HepG2 (cell line): ENCODE measurements around the gene C21orf58. TPM values are rescaled to one million over a fixed set of nuclear protein-coding genes. Genes with fewer than 3 reads are reported as not detected.

ENCODE experiments used
- CEBPG ChIP-seq: IDR thresholded peaks from 2 replicates; pipeline ENCODE4 v1.6.1; 2016
- GABPA ChIP-seq, 2 experiments: IDR thresholded peaks; 2 replicates each; pipeline ENCODE4 v1.6.1; 2011 to 2016; ENCODE audit warnings: low read depth in 2 of 2, low read length in 1 of 2, missing biosample characterization in 1 of 2, missing genetic modification characterization in 1 of 2
- GTF2F1 ChIP-seq: fragments of 150-350 bp; IDR thresholded peaks from 2 replicates; pipeline ENCODE4 v1.6.1; 2014; ENCODE audit warnings: low read length
- HIC2 ChIP-seq: sonication (generic); formaldehyde crosslinking; IDR thresholded peaks from 2 replicates; pipeline ENCODE4 v1.9.0; 2022; ENCODE audit warnings: low read depth, missing genetic modification reagents
- IRF2 ChIP-seq: IDR thresholded peaks from 2 replicates; pipeline ENCODE4 v1.6.1; 2018; ENCODE audit warnings: missing genetic modification reagents, missing compliant biosample characterization
- NR2F1 ChIP-seq, 2 experiments: fragments of 450-650 bp in 1 of 2; formaldehyde crosslinking in 1 of 2; IDR thresholded peaks; 2 replicates each; pipeline versions ENCODE4 v1.5.0 to v1.6.1; 2016 to 2020; ENCODE audit warnings: mild to moderate bottlenecking in 1 of 2, missing compliant biosample characterization in 1 of 2, missing genetic modification reagents in 1 of 2, moderate library complexity in 1 of 2
- RFX3 ChIP-seq: IDR thresholded peaks from 2 replicates; pipeline ENCODE4 v1.6.1; 2016; ENCODE audit warnings: missing biosample characterization, missing genetic modification reagents
- RORA ChIP-seq: sonication (generic); formaldehyde crosslinking; IDR thresholded peaks from 2 replicates; pipeline ENCODE4 v1.5.0; 2020; ENCODE audit warnings: mild to moderate bottlenecking, missing genetic modification reagents, moderate library complexity
- RXRA ChIP-seq: sonication (generic); formaldehyde crosslinking; IDR thresholded peaks from 2 replicates; pipeline ENCODE4 v1.5.1; 2020; ENCODE audit warnings: missing genetic modification reagents
- STAG1 ChIP-seq: sonication (generic); formaldehyde crosslinking; IDR thresholded peaks from 2 replicates; pipeline ENCODE4 v1.4.0; 2020; ENCODE audit warnings: missing genetic modification reagents
- ZNF142 ChIP-seq: sonication (generic); formaldehyde crosslinking; IDR thresholded peaks from 2 replicates; pipeline ENCODE4 v1.4.0; 2020; ENCODE audit warnings: missing genetic modification reagents
- ZNF280B ChIP-seq: sonication (generic); formaldehyde crosslinking; IDR thresholded peaks from 2 replicates; pipeline ENCODE4 v1.5.0; 2020; ENCODE audit warnings: missing genetic modification reagents, mild to moderate bottlenecking, borderline replicate concordance
- ZNF33B ChIP-seq: sonication (generic); formaldehyde crosslinking; IDR thresholded peaks from 2 replicates; pipeline ENCODE4 v1.5.1; 2020; ENCODE audit warnings: mild to moderate bottlenecking, missing genetic modification reagents
- ZNF343 ChIP-seq: sonication (generic); formaldehyde crosslinking; IDR thresholded peaks from 2 replicates; pipeline ENCODE4 v1.4.0; 2020; ENCODE audit warnings: mild to moderate bottlenecking, missing genetic modification reagents
- ZNF605 ChIP-seq: sonication (generic); formaldehyde crosslinking; IDR thresholded peaks from 2 replicates; pipeline ENCODE4 v1.8.0; 2022; ENCODE audit warnings: mild to moderate bottlenecking, missing genetic modification reagents
- polyA plus RNA-seq, 8 experiments: library from polyadenylated mRNA; depleted of rRNA in 3 of 8; stranded (reverse) in 7 of 8; unstranded in 1 of 8; fragments of >200 nt; fragmentation: Illumina TruSeq in 4 of 8; extraction: Trizol in 4 of 8; gene quantifications; 2 replicates each; pipeline versions ENCODE4 v1.2.1 to v1.2.3, GENCODE V29; 2011 to 2016; ENCODE audit warnings: low read depth in 4 of 8, missing spikeins in 1 of 8, mixed read lengths in 1 of 8; ENCODE audit not compliant: insufficient read depth in 1 of 8
- total RNA-seq, 5 experiments: library from RNA; depleted of rRNA; stranded (reverse); fragments of >200 nt; fragmentation: Illumina TruSeq; extraction: Trizol; gene quantifications; 2 replicates each; pipeline ENCODE4 v1.2.3, GENCODE V29; 2016; ENCODE audit warnings: low read depth in 1 of 5
- TF ChIP-seq, protein P1 (sequence below): sonication (generic); formaldehyde crosslinking; IDR thresholded peaks from 2 replicates; pipeline ENCODE4 v1.4.0; 2020; ENCODE audit warnings: mild to moderate bottlenecking, missing genetic modification reagents
- TF ChIP-seq, protein P2 (sequence below): IDR thresholded peaks from 2 replicates; pipeline ENCODE4 v1.6.1; 2012; ENCODE audit warnings: low read length, improper control_type of control experiment

The C21orf58 gene
- total and polyA plus RNA-seq, 2 of the 13 experiments (the other 11 are each of a cell fraction or from before 2014, with no cell fraction given): 3.5 to 6.8 TPM

GRCh38 chr21:46323227-46323709 lies 402 bp downstream of the C21orf58 start (continued):
- TF ChIP-seq ZNF280B (CRISPR knock-in tag) (no peak; the same call in 1 of the 2 replicates), RFX3 (CRISPR knock-in tag) (no peak), GABPA (IDR thresholded peaks at IDR 0.05; ENCODE audit: low read depth, low read length) (no peak), GABPA (CRISPR knock-in tag; IDR thresholded peaks at IDR 0.05; ENCODE audit: low read depth) (no peak), RORA (no peak), CEBPG (CRISPR knock-in tag) (no peak), GTF2F1 (no peak), RXRA (CRISPR knock-in tag) (no peak), IRF2 (CRISPR knock-in tag) (no peak), ZNF343 (CRISPR knock-in tag) (no peak), ZNF33B (CRISPR knock-in tag) (no peak), NR2F1 (CRISPR knock-in tag; IDR thresholded peaks at IDR 0.05) (no peak), STAG1 (CRISPR knock-in tag) (no peak), ZNF605 (0 out of 2 replicates have a peak, but pooled peaks have one; percentile 31), HIC2 (CRISPR knock-in tag) (no peak), ZNF142 (peak; percentile 6; the same call in 1 of the 2 replicates)
- TF ChIP-seq, protein P1, sequence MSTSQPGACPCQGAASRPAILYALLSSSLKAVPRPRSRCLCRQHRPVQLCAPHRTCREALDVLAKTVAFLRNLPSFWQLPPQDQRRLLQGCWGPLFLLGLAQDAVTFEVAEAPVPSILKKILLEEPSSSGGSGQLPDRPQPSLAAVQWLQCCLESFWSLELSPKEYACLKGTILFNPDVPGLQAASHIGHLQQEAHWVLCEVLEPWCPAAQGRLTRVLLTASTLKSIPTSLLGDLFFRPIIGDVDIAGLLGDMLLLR (CRISPR knock-in tag): no peak
- TF ChIP-seq, protein P2, sequence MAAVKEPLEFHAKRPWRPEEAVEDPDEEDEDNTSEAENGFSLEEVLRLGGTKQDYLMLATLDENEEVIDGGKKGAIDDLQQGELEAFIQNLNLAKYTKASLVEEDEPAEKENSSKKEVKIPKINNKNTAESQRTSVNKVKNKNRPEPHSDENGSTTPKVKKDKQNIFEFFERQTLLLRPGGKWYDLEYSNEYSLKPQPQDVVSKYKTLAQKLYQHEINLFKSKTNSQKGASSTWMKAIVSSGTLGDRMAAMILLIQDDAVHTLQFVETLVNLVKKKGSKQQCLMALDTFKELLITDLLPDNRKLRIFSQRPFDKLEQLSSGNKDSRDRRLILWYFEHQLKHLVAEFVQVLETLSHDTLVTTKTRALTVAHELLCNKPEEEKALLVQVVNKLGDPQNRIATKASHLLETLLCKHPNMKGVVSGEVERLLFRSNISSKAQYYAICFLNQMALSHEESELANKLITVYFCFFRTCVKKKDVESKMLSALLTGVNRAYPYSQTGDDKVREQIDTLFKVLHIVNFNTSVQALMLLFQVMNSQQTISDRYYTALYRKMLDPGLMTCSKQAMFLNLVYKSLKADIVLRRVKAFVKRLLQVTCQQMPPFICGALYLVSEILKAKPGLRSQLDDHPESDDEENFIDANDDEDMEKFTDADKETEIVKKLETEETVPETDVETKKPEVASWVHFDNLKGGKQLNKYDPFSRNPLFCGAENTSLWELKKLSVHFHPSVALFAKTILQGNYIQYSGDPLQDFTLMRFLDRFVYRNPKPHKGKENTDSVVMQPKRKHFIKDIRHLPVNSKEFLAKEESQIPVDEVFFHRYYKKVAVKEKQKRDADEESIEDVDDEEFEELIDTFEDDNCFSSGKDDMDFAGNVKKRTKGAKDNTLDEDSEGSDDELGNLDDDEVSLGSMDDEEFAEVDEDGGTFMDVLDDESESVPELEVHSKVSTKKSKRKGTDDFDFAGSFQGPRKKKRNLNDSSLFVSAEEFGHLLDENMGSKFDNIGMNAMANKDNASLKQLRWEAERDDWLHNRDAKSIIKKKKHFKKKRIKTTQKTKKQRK: no peak
